Natural killer cell (primary cell): ENCODE data around the gene NFIB. TPM values are rescaled to one million over a fixed set of nuclear protein-coding genes. Genes with fewer than 3 reads are reported as not detected.

Source experiments
- ATAC-seq, 3 donors: fragments of 150-1000 bp in 2 of 3; fragments of 200-7000 bp in 1 of 3; cut with Tn5 transposase; 1 replicate in 1 of 3; 2 replicates in 2 of 3; pipeline ENCODE4 v1.10.0; 2021; ENCODE audit warnings: mild to moderate bottlenecking in 2 of 3, moderate library complexity in 2 of 3
- DNase-seq, 2 donors: peaks; one replicate each; pipeline versions ENCODE4 v3.0.0 to v3.0.0-alpha.2; 2013 to 2021; ENCODE audit warnings: mixed read lengths in 1 of 2
- H3K27ac ChIP-seq: one replicate; pipeline ENCODE4 v1.5.1; 2013; ENCODE audit warnings: mild to moderate bottlenecking, low read length
- H3K27me3 ChIP-seq: one replicate; pipeline ENCODE4 v1.6.1; 2013; ENCODE audit warnings: low read length; ENCODE audit not compliant: control insufficient read depth, insufficient read depth
- H3K36me3 ChIP-seq: one replicate; pipeline ENCODE4 v1.6.1; 2013; ENCODE audit warnings: low read length; ENCODE audit not compliant: control insufficient read depth, insufficient read depth
- H3K4me1 ChIP-seq: one replicate; pipeline ENCODE4 v1.6.1; 2013; ENCODE audit warnings: low read length; ENCODE audit not compliant: control insufficient read depth, insufficient read depth
- H3K4me3 ChIP-seq: one replicate; pipeline ENCODE4 v1.5.1; 2013; ENCODE audit warnings: low read length
- H3K9me3 ChIP-seq: one replicate; pipeline ENCODE4 v1.6.1; 2013; ENCODE audit warnings: low read length; ENCODE audit not compliant: control insufficient read depth, insufficient read depth
- H3K27ac Mint-ChIP-seq, 2 donors: one replicate each; pipeline ENCODE4 v1.8.0; 2022; ENCODE audit warnings: mild to moderate bottlenecking in 2 of 2, mixed read lengths in 2 of 2, moderate library complexity in 1 of 2
- H3K27me3 Mint-ChIP-seq, 2 donors: one replicate each; pipeline ENCODE4 v1.8.0; 2022; ENCODE audit warnings: low read depth in 2 of 2, mixed read lengths in 2 of 2
- H3K36me3 Mint-ChIP-seq: one replicate; pipeline ENCODE4 v1.8.0; 2022; ENCODE audit warnings: mixed read lengths
- H3K4me1 Mint-ChIP-seq, 2 donors: one replicate each; pipeline ENCODE4 v1.8.0; 2022; ENCODE audit warnings: mixed read lengths in 2 of 2
- H3K4me3 Mint-ChIP-seq: one replicate; pipeline ENCODE4 v1.8.0; 2022; ENCODE audit warnings: mild to moderate bottlenecking, moderate library complexity, mixed read lengths
- H3K9me3 Mint-ChIP-seq, 2 donors: one replicate each; pipeline ENCODE4 v1.8.0; 2022; ENCODE audit warnings: mixed read lengths in 2 of 2
- WGBS: methylation state at CpG from one replicate; pipeline ENCODE4 v1.1.7; 2013; ENCODE audit warnings: missing lambda C conversion rate; ENCODE audit not compliant: insufficient coverage; 5-methylcytosine and 5-hydroxymethylcytosine counted together
- intact Hi-C: fragments of 100-400 bp; cut with micrococcal nuclease; formaldehyde crosslinking; loops from one replicate; pipeline ENCODE4 v1.14.2; 2022
- total RNA-seq, 4 donors: library from RNA; stranded (reverse); fragments of 120-200 nt in 1 of 4; gene quantifications; one replicate each; pipeline versions ENCODE4 v1.2.3 to v1.2.4, GENCODE V29; 2013 to 2022
- TF ChIP-seq, protein P1 (sequence below): fragments of 200-600 bp; IDR thresholded peaks from one replicate; pipeline ENCODE4 v1.8.0; 2022; ENCODE audit warnings: antibody characterized with exemption

The NFIB gene
- total RNA-seq, 3 donors from 2014 or later (not counting 1 experiment from before 2014, with no cell fraction given), result 0.20 to 0.21 TPM; not detected in 1

DNA sequence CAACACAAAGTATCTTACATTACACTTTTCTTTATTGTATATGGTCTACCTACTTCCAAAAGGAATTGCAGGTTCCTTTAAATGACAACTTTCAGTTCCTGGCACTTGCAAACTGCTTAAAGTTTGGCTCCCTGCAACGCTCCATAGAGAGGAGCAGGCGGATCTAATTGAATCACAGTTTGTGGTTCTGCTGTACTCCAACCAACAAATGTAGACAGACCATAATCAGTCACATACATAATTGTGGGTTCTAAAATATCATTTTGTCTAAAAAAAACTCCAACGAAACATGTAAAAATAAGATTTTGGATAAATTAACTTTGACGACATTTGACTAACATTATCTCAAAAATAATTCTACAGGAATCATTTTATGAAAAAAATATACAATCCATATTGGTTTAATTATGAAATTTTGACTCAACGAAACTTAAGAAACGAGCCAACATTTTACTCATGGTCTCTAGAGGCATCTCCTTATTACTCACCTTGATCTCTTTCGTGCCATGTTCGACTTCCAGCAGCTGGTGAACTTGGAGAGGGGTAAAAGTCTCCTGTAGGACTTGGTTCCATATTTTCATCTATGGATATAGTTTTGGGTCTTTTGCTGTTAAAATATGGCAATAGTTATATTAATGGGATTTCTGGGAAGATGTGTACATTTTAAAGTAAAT is 167.6 kb downstream of the NFIB start:
- H3K4me3 Mint-ChIP-seq, result no peak overlapping the region
- Histone ChIP-seq H3K36me3 (no peaks in the 10 kb centered on the region), H3K4me3 (no peak overlapping the region), H3K9me3 (no peaks in the 10 kb centered on the region), H3K27me3 (no peaks in the 10 kb centered on the region), H3K4me1 (no peaks in the 10 kb centered on the region), H3K27ac (no peak overlapping the region)
- ATAC-seq, result no peak
- no peaks in the 10 kb centered on the region for H3K36me3 Mint-ChIP-seq
- peaks cover 2 to 4% of the 10 kb centered on the region in 2 donors for H3K9me3 Mint-ChIP-seq
- H3K27ac Mint-ChIP-seq, result no peak overlapping the region
- H3K4me1 Mint-ChIP-seq, result no peaks in the 10 kb centered on the region
- 96% methylated on average over 3 of the region's 8 CpGs for WGBS
- TF ChIP-seq, protein P1, sequence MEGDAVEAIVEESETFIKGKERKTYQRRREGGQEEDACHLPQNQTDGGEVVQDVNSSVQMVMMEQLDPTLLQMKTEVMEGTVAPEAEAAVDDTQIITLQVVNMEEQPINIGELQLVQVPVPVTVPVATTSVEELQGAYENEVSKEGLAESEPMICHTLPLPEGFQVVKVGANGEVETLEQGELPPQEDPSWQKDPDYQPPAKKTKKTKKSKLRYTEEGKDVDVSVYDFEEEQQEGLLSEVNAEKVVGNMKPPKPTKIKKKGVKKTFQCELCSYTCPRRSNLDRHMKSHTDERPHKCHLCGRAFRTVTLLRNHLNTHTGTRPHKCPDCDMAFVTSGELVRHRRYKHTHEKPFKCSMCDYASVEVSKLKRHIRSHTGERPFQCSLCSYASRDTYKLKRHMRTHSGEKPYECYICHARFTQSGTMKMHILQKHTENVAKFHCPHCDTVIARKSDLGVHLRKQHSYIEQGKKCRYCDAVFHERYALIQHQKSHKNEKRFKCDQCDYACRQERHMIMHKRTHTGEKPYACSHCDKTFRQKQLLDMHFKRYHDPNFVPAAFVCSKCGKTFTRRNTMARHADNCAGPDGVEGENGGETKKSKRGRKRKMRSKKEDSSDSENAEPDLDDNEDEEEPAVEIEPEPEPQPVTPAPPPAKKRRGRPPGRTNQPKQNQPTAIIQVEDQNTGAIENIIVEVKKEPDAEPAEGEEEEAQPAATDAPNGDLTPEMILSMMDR, result no peak
- H3K27me3 Mint-ChIP-seq, result no peaks in the 10 kb centered on the region
- DNase-seq, result no peak
- intact Hi-C loops, result no loop called here

GRCh38 chr9:14144215-14144614 is 169.7 kb downstream of the NFIB start:
- Mint-ChIP-seq H3K27ac (no peak overlapping the region), H3K4me1 (no peaks in the 10 kb centered on the region), H3K27me3 (no peaks in the 10 kb centered on the region), H3K4me3 (no peak overlapping the region), H3K36me3 (no peaks in the 10 kb centered on the region), H3K9me3 (peaks cover 2% of the 10 kb centered on the region in 2 donors)
- Histone ChIP-seq H3K9me3 (peaks cover 6% of the 10 kb centered on the region), H3K27ac (no peak overlapping the region), H3K4me3 (no peak overlapping the region), H3K36me3 (no peaks in the 10 kb centered on the region), H3K27me3 (no peaks in the 10 kb centered on the region), H3K4me1 (no peaks in the 10 kb centered on the region)
- ATAC-seq (no peak), DNase-seq (no peak)
- TF ChIP-seq, protein P1, result no peak
- intact Hi-C loops, result no loop called here
- WGBS, result no CpG with 5 or more reads among the region's 3 CpGs

DNA sequence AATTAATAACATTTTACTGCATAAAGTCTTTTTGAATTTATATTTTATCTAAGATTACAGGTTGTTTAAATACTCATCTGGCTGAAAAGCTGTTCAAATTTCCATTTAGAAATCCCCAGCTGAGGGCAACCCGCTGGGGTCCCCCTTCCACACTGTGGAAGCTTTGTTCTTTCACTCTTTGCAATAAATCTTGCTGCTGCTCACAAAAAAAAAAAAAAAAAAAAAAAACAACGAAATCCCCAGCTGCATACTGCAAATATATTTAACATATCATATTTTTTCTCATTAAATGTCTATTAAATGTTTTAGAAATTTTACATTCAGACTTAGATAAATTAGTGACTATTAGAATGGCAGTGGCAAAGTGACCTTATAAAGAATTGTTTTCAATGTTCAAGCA is 172.2 kb downstream of the NFIB start:
- Mint-ChIP-seq H3K9me3 (peaks cover 0 to 2% of the 10 kb centered on the region in 2 donors), H3K36me3 (no peaks in the 10 kb centered on the region), H3K27ac (no peak overlapping the region), H3K4me1 (no peaks in the 10 kb centered on the region), H3K27me3 (no peaks in the 10 kb centered on the region), H3K4me3 (no peak overlapping the region)
- TF ChIP-seq, protein P1, result no peak
- WGBS, result 100% methylated on average over 1 of the region's 2 CpGs
- DNase-seq (no peak), ATAC-seq (no peak)
- no peak overlapping the region for H3K4me3 ChIP-seq
- intact Hi-C loops, result no loop called here
- no peaks in the 10 kb centered on the region for H3K4me1 ChIP-seq
- H3K27me3 ChIP-seq, result no peaks in the 10 kb centered on the region
- peaks cover 6% of the 10 kb centered on the region for H3K9me3 ChIP-seq
- H3K27ac ChIP-seq, result no peak overlapping the region
- no peaks in the 10 kb centered on the region for H3K36me3 ChIP-seq

DNA sequence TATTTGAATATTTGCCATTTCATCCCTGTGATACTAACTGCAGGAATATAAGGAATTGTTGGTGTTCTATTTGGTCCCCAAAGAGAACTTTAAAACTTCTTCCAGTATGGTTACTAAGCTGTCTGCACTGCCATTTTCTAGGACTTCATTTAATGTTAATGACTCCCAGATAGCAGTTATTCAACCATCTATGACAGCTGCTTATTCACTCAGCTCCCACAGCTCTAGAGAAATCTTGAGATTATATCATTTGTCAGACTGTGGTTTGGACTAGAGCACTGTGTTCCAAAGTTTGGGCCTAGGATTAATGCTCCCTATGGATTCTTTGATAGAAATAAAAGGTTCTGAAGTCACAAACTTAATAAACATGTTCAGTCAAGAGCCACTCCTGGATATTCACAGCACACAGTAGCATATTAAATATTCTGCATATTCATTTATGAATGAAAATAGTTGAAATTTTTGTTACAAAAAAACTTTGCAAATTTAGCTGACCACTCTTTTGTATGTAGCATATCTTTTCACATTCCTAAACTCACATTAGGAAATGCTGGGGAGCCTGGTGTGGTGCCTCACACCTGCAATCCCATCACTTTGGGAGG is 173.7 kb downstream of the NFIB start:
- H3K27ac ChIP-seq, result no peak overlapping the region
- no peaks in the 10 kb centered on the region for H3K27me3 Mint-ChIP-seq
- no peak overlapping the region for H3K4me3 ChIP-seq
- ATAC-seq (no peak), DNase-seq (no peak)
- no peaks in the 10 kb centered on the region for H3K36me3 Mint-ChIP-seq
- no peaks in the 10 kb centered on the region for H3K4me1 Mint-ChIP-seq
- H3K4me1 ChIP-seq, result no peaks in the 10 kb centered on the region
- TF ChIP-seq, protein P1, result no peak
- no peak overlapping the region for H3K4me3 Mint-ChIP-seq
- no peak overlapping the region for H3K27ac Mint-ChIP-seq
- H3K36me3 ChIP-seq, result no peaks in the 10 kb centered on the region
- H3K9me3 ChIP-seq, result peaks cover 6% of the 10 kb centered on the region
- peaks cover 0 to 2% of the 10 kb centered on the region in 2 donors for H3K9me3 Mint-ChIP-seq
- intact Hi-C loops, result no loop called here
- no peaks in the 10 kb centered on the region for H3K27me3 ChIP-seq
